ENCODE data around the gene ATXN1. TPM values are rescaled to one million over a fixed set of nuclear protein-coding genes. Genes with fewer than 3 reads are reported as not detected.

The ATXN1 gene
- total RNA-seq, 1 experiment from 2014 or later: 5.6 TPM

DNA sequence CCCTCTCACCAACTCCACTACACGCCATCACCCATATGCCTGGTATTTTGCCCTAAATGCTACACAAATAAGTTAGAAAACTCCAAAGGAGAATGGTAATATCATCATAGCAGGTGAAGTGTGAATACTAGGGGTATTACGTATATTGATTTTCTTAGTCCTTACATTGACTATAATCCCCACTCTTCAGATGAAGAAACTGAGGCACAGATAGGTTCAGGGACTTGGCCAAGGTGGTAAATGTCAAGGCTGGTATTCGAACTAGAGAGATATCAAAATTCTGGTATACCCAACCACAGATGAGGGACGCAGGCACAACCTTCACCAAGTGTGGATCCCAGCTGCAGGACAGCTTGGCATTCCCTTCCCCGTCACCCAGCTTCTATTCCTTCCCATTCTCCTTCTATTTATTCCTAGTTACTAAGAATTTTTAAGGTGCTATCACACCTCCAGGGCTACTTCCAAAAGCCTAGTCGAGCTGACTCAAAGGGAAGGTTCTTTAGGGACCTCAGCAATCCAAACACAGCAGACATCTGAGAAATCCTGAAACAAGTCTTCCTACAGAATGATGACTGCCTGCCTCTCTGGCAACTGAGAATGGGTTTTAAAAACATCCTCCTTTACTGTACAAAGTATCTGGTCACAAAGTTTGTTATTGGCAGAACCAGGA lies 32.6 kb downstream of the ATXN1 start:
- no peak overlapping the region for H4K5ac ChIP-seq (ENCODE audit: insufficient read length, low read depth, low read length)
- no peak overlapping the region for H3T11ph ChIP-seq (ENCODE audit: low read length)
- Mint-ChIP-seq H3K27me3 (ENCODE audit: low read depth) (no peaks in the 10 kb centered on the region), H3K4me3 (no peak overlapping the region), H3K9me3 (no peaks in the 10 kb centered on the region), H3K36me3 (ENCODE audit: insufficient read depth in 1 of 3, low read depth in 3 of 3) (no peaks in the 10 kb centered on the region), H3K4me1 (peaks cover 12 to 17% of the 10 kb centered on the region in 2 experiments), H3K27ac (no peak overlapping the region)
- TF ChIP-seq, protein P1, sequence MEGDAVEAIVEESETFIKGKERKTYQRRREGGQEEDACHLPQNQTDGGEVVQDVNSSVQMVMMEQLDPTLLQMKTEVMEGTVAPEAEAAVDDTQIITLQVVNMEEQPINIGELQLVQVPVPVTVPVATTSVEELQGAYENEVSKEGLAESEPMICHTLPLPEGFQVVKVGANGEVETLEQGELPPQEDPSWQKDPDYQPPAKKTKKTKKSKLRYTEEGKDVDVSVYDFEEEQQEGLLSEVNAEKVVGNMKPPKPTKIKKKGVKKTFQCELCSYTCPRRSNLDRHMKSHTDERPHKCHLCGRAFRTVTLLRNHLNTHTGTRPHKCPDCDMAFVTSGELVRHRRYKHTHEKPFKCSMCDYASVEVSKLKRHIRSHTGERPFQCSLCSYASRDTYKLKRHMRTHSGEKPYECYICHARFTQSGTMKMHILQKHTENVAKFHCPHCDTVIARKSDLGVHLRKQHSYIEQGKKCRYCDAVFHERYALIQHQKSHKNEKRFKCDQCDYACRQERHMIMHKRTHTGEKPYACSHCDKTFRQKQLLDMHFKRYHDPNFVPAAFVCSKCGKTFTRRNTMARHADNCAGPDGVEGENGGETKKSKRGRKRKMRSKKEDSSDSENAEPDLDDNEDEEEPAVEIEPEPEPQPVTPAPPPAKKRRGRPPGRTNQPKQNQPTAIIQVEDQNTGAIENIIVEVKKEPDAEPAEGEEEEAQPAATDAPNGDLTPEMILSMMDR (conservative IDR thresholded peaks at IDR 0.05): no peak
- H4K91ac ChIP-seq (ENCODE audit: insufficient read length, low read depth, low read length): no peak overlapping the region
- H3K27ac ChIP-seq (ENCODE audit: insufficient read length, low read depth, low read length): no peak overlapping the region
- no peaks in the 10 kb centered on the region for H3K23me2 ChIP-seq (ENCODE audit: insufficient read length, low read depth, low read length, poor library complexity, severe bottlenecking)
- H2AFZ ChIP-seq (ENCODE audit: low read length): no peak overlapping the region
- no peak overlapping the region for H3K56ac ChIP-seq (ENCODE audit: insufficient read length, low read depth, low read length)
- DNase-seq: no peak
- no peak overlapping the region for H2AK5ac ChIP-seq (ENCODE audit: insufficient read length, low read length)
- no peak overlapping the region for H3K14ac ChIP-seq (ENCODE audit: insufficient read depth, low read length)
- no peak overlapping the region for H3K18ac ChIP-seq (ENCODE audit: insufficient read length, low read depth, low read length)
- no peak overlapping the region for H2BK12ac ChIP-seq (ENCODE audit: insufficient read length, low read depth, low read length)
- H4K8ac ChIP-seq (replicated peaks; ENCODE audit: insufficient read length, low read depth, low read length): no peak overlapping the region
- no peaks in the 10 kb centered on the region for H4K20me1 ChIP-seq (ENCODE audit: control insufficient read depth, insufficient read depth, insufficient read length)
- no peak overlapping the region for H2BK15ac ChIP-seq (ENCODE audit: low read depth, low read length)
- no peaks in the 10 kb centered on the region for H3K79me2 ChIP-seq (ENCODE audit: insufficient read depth, low read length)
- H2BK120ac ChIP-seq (ENCODE audit: low read depth, low read length, poor library complexity, severe bottlenecking): no peak overlapping the region
- H3K9ac ChIP-seq (ENCODE audit: extremely low read depth, insufficient read length, low read length): no peak overlapping the region
- no peaks in the 10 kb centered on the region for H3K4me1 ChIP-seq (ENCODE audit: insufficient read depth, low read length)
- H3K79me1 ChIP-seq (ENCODE audit: insufficient read depth, low read depth, low read length, poor library complexity, severe bottlenecking): no peaks in the 10 kb centered on the region
- no peaks in the 10 kb centered on the region for H3K9me3 ChIP-seq (ENCODE audit: control insufficient read depth, low read depth, low read length)
- no peak overlapping the region for H2BK5ac ChIP-seq (ENCODE audit: insufficient read length, low read length)
- no CpG with 5 or more reads among the region's 6 CpGs for WGBS (ENCODE audit: extremely low coverage, insufficient read length, low lambda C conversion rate)
- no peaks in the 10 kb centered on the region for H3K27me3 ChIP-seq (ENCODE audit: insufficient read depth, low read length)
- H3K23ac ChIP-seq (ENCODE audit: insufficient read length, low read depth, low read length): no peak overlapping the region
- no peak overlapping the region for H3K4me2 ChIP-seq (ENCODE audit: insufficient read depth, insufficient read length, low read length)
- H2BK20ac ChIP-seq (ENCODE audit: low read depth, low read length, poor library complexity, severe bottlenecking): no peak overlapping the region
- no peak overlapping the region for H3K4ac ChIP-seq (ENCODE audit: low read depth, low read length)
